GM21381 (cell line): ENCODE measurements around the gene MS4A3.
"Not testable (repeated sequence)": the region's sequence is repeated elsewhere in the genome, so short reads cannot be mapped to it uniquely, and the experiment has no call there.

Experiments
- ATAC-seq: cut with Tn5 transposase; IDR thresholded peaks from one replicate; pipeline ENCODE4 v1.9.1; 2021; ENCODE audit warnings: mild to moderate bottlenecking, moderate library complexity; ENCODE audit not compliant: unreplicated experiment

Gene MS4A3

DNA sequence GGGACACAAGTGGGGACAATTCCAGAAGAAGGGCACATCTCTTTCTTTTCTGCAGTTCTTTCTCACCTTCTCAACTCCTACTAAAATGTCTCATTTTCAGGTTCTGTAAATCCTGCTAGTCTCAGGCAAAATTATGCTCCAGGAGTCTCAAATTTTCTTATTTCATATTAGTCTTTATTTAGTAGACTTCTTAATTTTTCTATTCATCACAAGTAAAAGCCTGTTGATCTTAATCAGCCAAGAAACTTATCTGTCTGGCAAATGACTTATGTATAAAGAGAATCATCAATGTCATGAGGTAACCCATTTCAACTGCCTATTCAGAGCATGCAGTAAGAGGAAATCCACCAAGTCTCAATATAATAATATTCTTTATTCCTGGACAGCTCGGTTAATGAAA lies 31.9 kb downstream of the MS4A3 start, which contains the start of gene MS4A2:
TSS of gene MS4A2 (plus strand) at position 301 of the 400 bp plus-strand sequence. CDS start 102 bp downstream, outside the sequence.
- no peak for ATAC-seq

- no peak for ATAC-seq
These were observed 39.1 kb downstream of the MS4A3 start for GRCh38 chr11:60095477-60096120.

DNA sequence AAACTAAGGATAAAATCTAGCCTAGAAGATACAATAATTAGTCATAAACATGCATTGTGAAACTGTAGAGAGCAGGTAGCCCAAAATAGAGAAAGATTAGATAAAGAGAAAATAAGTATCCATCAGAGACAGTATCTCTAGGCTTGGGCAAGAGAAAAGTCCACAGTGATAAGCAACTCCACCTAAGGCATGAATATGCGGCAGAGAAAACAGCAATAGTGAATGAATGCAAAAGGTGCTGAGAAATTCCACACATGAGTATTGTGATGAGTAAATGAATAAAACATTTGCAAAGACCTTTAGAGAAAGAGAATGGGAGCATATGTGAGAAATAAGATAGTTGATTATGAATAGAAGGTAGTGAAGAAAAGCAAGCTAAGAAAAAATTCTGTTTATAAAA lies 40.7 kb downstream of the MS4A3 start:
- no peak for ATAC-seq

- peak; percentile 80 for ATAC-seq
These were observed 42.0 kb downstream of the MS4A3 start for GRCh38 chr11:60098508-60098907.

DNA sequence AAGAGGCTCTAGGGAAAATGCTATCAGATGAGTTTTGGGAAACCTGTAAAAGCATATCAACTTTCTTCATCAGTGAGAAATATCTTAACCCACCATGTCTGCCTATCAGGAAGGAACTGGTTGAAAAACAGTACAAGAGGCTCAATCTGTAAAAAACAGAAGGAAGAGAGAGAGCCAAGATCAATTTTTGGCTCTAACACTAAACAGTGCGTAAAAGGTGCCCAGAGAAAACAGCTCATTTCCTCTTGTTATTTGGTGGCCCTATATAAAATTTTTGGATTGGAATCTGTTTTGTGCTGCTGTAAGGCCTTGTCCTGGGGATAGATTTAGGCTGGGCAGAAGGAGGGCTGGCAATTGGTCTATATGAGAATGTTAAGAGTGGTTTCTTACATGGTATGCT lies 44.1 kb downstream of the MS4A3 start:
- no peak for ATAC-seq

DNA sequence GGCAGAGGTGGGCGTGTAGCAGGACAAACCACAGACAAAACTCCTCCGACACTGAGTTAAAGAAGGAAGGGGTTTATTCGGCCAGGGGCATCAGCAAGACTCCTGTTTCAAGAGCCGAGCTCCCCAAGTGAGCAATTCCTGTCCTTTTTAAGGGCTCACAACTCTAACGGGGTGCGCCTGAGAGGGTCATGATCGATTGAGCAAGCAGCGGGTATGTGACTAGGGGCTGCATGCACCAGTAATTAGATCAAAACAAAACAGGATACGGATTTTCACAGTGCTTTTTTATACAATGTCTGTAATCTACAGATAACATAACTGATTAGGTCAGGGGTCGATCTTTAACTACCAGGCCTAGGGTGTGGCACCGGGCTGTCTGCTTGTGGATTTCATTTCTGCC lies 44.9 kb downstream of the MS4A3 start:
- ATAC-seq, result not testable (repeated sequence)

GRCh38 chr11:60104471-60105115 lies 48.1 kb downstream of the MS4A3 start:
- ATAC-seq, result not testable (repeated sequence)

- not testable (repeated sequence) for ATAC-seq
These were observed 52.2 kb downstream of the MS4A3 start for GRCh38 chr11:60108631-60109030.

DNA sequence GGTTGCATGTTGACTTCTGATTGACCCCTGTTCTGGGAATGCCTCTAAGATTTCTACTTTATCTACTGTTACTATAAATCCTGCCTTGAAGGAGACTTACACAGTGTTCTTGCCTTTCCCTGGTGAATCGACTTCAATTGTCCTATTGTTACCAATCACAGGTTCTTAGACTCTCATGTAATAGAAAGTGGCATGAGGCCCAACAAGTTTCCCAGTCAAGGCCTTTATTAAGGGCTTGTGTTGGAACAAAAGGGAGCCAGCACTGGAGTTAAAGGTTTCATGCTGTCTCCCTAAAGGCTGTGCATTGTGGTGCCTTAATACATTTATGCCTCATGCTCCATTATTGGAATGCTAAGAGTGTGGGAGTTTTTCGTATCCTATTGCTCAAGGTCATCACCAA lies 55.3 kb downstream of the MS4A3 start:
- no peak for ATAC-seq

DNA sequence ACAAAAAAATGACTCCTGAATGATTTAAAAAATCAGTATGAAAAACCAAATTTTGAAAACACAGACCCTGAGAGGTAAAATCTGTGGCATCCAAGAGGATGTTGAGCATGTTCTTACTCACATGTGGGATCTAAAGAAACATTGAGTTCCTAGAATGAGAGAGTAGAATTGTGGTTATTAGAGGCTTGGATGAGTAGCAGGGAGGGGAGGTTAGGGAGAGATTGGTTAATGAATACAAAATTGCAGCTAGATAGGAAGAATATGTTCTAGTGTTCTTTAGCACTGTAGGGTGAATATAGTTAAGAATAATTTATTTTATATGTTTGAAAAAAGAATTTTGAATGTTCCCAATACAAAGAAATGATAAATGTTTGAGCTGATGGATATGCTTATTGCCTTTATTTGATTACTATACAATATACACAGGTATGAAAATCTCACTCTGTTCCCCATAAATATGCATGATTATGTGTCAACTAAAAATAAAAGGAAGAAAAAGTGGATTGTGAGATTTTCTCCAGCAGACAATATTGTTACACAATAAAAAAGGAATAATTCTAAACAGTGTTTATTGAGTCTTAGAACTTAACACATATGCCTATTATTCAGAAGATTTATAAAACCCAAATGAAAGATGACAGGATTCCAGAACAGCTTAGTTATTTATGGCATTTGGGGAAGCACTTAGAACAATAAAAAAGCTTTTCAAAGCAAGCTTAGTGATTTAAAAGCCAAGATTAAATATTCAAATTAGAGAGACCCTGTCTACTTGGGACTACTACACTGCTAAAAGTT lies 60.7 kb downstream of the MS4A3 start:
- ATAC-seq, result no peak

DNA sequence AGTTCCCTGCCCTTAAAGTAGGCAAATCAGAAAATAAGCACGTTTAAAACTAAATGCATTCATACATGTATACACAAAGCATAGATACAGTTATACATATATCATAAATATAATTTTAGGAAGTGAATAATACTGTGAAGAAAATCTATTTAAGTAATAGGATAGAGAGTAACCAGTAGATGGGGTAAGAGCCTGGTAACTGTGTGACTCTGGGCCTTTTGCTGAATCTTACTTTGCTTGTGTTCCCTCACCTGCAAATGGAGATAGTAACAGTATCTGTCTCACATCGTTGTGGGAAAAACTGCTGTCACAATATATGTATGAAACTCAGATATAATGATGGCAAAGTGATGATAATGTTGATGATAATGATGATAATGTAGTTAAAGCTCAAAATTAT lies 61.9 kb downstream of the MS4A3 start:
- no peak for ATAC-seq

DNA sequence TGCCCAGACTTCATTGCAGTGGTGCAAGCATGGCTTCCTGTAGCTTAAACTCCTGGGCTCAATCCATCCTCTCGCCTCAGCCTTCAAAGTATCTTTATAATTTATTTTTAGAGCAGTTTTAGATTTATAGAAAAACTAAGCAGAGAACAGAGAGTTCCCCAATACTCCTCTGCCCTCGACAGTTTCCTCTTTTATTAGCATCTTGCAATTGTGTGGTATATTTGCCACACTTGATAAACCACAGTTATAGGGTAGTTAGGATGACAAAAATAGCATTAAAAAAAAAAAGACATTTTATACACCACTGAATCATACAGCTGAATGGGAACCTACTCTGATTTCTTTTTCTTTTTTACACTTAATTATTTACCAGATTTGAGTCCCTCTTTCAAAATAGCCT lies 63.2 kb downstream of the MS4A3 start:
- no peak for ATAC-seq
